Measurements from ENCODE around the gene BMERB1.
A peak's percentile ranks its signal among the peaks of the same experiment; 100 is the strongest.
"Not testable (repeated sequence)": the region's sequence is repeated elsewhere in the genome, so short reads cannot be mapped to it uniquely, and the experiment has no call there.

The BMERB1 gene

DNA sequence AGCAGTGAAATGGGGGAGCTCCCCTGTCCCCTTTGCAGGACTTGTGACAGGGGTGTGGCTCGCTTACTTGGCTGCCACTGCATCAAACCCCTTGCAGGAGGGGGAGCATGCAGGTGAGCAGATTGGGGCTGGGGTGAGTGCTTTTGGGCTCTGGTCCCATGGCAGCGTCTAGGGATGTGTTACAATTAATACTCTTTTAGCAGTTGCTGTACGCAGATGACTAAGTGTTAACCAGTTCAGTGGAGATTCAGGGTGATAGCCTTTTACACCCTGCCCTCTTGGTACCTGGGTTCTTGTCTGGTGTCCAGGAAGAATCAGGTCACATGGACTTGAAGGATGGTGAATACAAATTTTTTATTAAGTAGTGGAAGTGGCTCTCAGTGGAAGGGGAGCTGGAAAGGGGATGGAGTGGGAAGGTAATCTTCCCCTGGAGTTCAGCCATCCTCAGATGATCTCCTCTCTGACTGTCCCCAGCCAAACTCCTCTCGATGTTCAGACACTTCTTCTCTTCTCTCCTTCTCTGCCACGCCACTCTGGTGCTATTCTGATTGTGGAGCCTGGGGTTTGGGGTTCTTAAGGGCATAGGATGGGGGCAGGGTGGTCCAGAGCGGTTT, 108.5 kb downstream of the BMERB1 start:
- no peak for DNase-seq
- TF ChIP-seq, protein P1, sequence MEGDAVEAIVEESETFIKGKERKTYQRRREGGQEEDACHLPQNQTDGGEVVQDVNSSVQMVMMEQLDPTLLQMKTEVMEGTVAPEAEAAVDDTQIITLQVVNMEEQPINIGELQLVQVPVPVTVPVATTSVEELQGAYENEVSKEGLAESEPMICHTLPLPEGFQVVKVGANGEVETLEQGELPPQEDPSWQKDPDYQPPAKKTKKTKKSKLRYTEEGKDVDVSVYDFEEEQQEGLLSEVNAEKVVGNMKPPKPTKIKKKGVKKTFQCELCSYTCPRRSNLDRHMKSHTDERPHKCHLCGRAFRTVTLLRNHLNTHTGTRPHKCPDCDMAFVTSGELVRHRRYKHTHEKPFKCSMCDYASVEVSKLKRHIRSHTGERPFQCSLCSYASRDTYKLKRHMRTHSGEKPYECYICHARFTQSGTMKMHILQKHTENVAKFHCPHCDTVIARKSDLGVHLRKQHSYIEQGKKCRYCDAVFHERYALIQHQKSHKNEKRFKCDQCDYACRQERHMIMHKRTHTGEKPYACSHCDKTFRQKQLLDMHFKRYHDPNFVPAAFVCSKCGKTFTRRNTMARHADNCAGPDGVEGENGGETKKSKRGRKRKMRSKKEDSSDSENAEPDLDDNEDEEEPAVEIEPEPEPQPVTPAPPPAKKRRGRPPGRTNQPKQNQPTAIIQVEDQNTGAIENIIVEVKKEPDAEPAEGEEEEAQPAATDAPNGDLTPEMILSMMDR (IDR thresholded peaks at IDR 0.05): no peak
- Mint-ChIP-seq H3K27ac (no peak overlapping the region), H3K27me3 (ENCODE audit: low read depth, poor library complexity) (peaks cover 4% of the 10 kb centered on the region), H3K36me3 (ENCODE audit: low read depth) (peaks cover 53% of the 10 kb centered on the region), H3K9me3 (peaks cover 36% of the 10 kb centered on the region), H3K4me3 (no peak overlapping the region), H3K4me1 (peaks cover 33% of the 10 kb centered on the region)

DNA sequence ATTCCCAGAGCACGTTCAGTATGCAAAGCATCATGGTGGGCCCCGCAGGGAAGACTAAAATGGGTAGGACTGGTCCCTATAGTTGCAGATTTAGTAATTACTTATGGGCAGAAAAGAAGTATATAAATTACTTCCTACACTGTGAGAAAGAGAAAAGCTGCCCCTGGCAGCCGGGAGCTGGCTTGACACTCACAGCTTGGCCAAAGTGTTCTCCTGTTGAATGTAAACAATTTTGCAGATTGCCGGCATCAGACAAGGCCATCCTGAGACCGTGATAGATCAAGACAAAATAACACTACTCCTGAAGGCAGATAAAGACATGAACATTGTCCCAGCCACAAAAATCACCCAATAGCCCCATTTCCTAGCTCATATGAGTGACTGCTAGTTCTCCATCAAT, 110.0 kb downstream of the BMERB1 start:
- Mint-ChIP-seq H3K9me3 (peaks cover 36% of the 10 kb centered on the region), H3K4me1 (peaks cover 24% of the 10 kb centered on the region), H3K36me3 (ENCODE audit: low read depth) (peaks cover 57% of the 10 kb centered on the region), H3K27ac (peak overlapping the region; percentile 30), H3K27me3 (ENCODE audit: low read depth, poor library complexity) (no peaks in the 10 kb centered on the region), H3K4me3 (no peak overlapping the region)
- DNase-seq: no peak
- TF ChIP-seq, protein P1 (IDR thresholded peaks at IDR 0.05): no peak

DNA sequence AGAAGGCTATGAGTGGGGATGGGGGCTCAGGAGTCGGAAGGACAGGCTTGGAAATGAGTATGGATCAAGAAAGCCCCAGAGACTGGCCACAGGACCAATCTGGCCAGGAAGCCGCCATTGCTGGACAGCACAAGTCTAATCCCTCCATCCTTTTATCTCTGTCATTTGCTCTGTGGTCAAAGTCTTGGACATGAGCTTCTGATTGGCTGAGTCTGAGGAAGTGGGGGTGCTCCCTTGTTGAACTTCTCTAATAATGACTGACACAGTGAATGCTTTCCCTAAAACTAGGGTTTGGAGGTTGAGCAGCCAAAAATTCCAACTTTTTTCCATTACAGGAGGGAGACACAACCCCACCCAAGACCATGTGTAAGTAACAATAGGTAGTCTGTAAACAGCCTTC, 111.2 kb downstream of the BMERB1 start:
- H3K27me3 Mint-ChIP-seq (ENCODE audit: low read depth, poor library complexity): no peaks in the 10 kb centered on the region
- TF ChIP-seq, protein P1 (IDR thresholded peaks at IDR 0.05): no peak
- no peak overlapping the region for H3K27ac Mint-ChIP-seq
- no peak overlapping the region for H3K4me3 Mint-ChIP-seq
- peaks cover 58% of the 10 kb centered on the region for H3K36me3 Mint-ChIP-seq (ENCODE audit: low read depth)
- H3K9me3 Mint-ChIP-seq: peaks cover 36% of the 10 kb centered on the region
- no peak for DNase-seq
- H3K4me1 Mint-ChIP-seq: peaks cover 26% of the 10 kb centered on the region

DNA sequence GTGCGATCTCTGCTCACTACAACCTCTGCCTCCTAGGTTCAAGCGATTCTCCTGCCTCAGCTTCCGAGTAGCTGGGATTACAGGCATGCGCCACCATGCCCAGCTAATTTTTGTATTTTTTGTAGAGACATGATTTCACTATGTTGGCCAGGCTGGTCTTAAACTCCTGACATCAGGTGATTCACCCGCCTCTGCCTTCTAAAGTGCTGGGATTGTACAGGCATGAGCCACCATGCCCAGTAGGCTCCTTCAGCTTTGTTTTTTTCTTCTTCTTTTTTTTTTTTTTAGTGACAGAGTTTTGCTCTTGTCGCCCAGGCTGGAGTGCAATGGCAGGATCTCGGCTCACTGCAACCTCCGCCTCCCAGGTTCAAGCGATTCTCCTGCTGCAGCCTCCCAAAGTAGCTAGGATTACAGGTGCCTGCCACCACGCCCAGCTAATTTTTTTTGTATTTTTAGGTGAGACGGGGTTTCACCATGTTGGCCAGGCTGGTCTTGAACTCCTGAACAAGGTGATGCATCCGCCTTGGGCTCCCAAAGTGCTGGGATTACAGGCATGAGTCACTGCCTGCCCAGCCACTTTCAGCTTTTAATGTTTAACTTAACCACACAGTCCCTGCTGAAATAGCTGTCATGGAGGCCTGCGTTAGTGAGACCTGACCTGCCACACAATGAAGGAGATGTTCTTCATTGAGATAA, 112.8 kb downstream of the BMERB1 start:
- peak overlapping the region; percentile 96 for H3K27ac Mint-ChIP-seq

DNA sequence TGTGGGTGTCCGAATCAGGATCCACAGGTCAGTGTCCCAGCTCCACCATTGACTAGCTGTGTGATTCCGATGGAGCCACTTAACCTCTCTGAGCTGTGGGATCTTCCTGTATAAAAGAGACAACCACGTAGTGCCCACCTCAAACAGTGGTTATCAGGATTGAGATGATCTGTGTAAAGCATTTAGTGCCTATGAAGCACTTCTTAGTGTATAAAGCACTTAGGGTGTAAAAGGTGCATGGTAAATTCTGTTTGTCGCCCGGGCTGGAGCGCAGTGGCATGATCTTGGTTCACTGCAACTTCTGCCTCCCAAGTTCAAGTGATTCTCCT, 113.3 kb downstream of the BMERB1 start:
- Mint-ChIP-seq H3K27ac (no peak overlapping the region), H3K27me3 (ENCODE audit: low read depth, poor library complexity) (no peaks in the 10 kb centered on the region), H3K4me3 (no peak overlapping the region), H3K4me1 (peaks cover 36% of the 10 kb centered on the region), H3K36me3 (ENCODE audit: low read depth) (peaks cover 47% of the 10 kb centered on the region), H3K9me3 (peaks cover 30% of the 10 kb centered on the region)
- TF ChIP-seq, protein P1 (IDR thresholded peaks at IDR 0.05): no peak
- DNase-seq: no peak

More for the DNA sequence above, 112.8 kb downstream of the BMERB1 start:
- not testable (repeated sequence) for DNase-seq; H3K27me3 Mint-ChIP-seq (ENCODE audit: low read depth, poor library complexity); H3K4me3 Mint-ChIP-seq
- H3K4me1 Mint-ChIP-seq: peaks cover 36% of the 10 kb centered on the region
- peaks cover 52% of the 10 kb centered on the region for H3K36me3 Mint-ChIP-seq (ENCODE audit: low read depth)
- H3K9me3 Mint-ChIP-seq: peaks cover 35% of the 10 kb centered on the region

DNA sequence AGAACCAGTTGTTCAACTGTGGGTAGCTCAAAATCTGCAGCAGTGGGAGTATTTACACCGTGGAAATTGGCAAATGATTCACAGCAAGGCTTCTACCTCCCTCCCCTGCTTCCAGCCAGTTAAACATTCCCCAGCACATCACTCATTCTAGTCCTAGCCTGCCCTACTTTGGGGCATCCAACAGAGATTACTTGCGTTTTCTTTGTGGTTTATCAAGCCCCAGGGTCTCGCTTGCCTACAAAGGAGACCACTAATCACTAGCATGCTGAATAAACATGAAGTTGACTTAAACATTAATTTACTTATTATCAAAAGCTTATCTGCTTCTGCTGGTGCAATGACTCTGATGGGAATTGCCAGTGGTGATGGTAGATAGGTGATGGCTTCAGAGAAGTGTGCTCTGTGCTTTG, 114.1 kb downstream of the BMERB1 start:
- peaks cover 40% of the 10 kb centered on the region for H3K36me3 Mint-ChIP-seq (ENCODE audit: low read depth)
- peaks cover 36% of the 10 kb centered on the region for H3K4me1 Mint-ChIP-seq
- TF ChIP-seq, protein P1 (IDR thresholded peaks at IDR 0.05): no peak
- H3K27ac Mint-ChIP-seq: no peak overlapping the region
- no peak overlapping the region for H3K4me3 Mint-ChIP-seq
- no peak for DNase-seq
- peaks cover 23% of the 10 kb centered on the region for H3K9me3 Mint-ChIP-seq
- no peaks in the 10 kb centered on the region for H3K27me3 Mint-ChIP-seq (ENCODE audit: low read depth, poor library complexity)

Measured in nephron progenitor cell (in vitro differentiated cells).